Activated naive CD4-positive, alpha-beta T cell (primary cell): ENCODE results near the gene C3orf70.

ENCODE experiments used
- DNase-seq, 4 experiments: peaks; one replicate each; lab custom pipeline; 2025; lab: John Stamatoyannopoulos, UW

Gene C3orf70

GRCh38 chr3:185087419-185087818 is 65.4 kb downstream of the C3orf70 start:
- no peak for DNase-seq

- no peak for DNase-seq
These were observed 68.0 kb downstream of the C3orf70 start for GRCh38 chr3:185084901-185085300.

- no peak for DNase-seq
These were observed 68.5 kb downstream of the C3orf70 start for GRCh38 chr3:185084402-185084801.

GRCh38 chr3:185082829-185083228 is 70.0 kb downstream of the C3orf70 start:
- DNase-seq = no peak

GRCh38 chr3:185082149-185082548 is 70.7 kb downstream of the C3orf70 start:
- DNase-seq = no peak

- DNase-seq = no peak
These were observed 71.3 kb downstream of the C3orf70 start for GRCh38 chr3:185081521-185081920.

- DNase-seq = no peak
These were observed 73.2 kb downstream of the C3orf70 start for GRCh38 chr3:185079625-185080024.

- no peak for DNase-seq
These were observed 76.6 kb downstream of the C3orf70 start for GRCh38 chr3:185076219-185076618.

- DNase-seq = no peak
These were observed 77.3 kb downstream of the C3orf70 start for GRCh38 chr3:185075547-185075946.

GRCh38 chr3:185071287-185071800 is 81.5 kb downstream of the C3orf70 start:
- DNase-seq = no peak

GRCh38 chr3:185070491-185071286 is 82.2 kb downstream of the C3orf70 start:
- no peak for DNase-seq

- no peak for DNase-seq
These were observed 83.5 kb downstream of the C3orf70 start for GRCh38 chr3:185069037-185070030.

GRCh38 chr3:185067173-185067572 is 85.7 kb downstream of the C3orf70 start:
- no peak for DNase-seq

- no peak for DNase-seq
These were observed 86.6 kb downstream of the C3orf70 start for GRCh38 chr3:185066251-185066650.

- DNase-seq = no peak
These were observed 87.8 kb downstream of the C3orf70 start for GRCh38 chr3:185065059-185065458.

- no peak for DNase-seq
These were observed 89.4 kb downstream of the C3orf70 start for GRCh38 chr3:185063431-185063830.

GRCh38 chr3:185062191-185062590 is 90.7 kb downstream of the C3orf70 start:
- no peak for DNase-seq

GRCh38 chr3:185060655-185061054 is 92.2 kb downstream of the C3orf70 start:
- DNase-seq = no peak

- no peak for DNase-seq
These were observed 93.1 kb downstream of the C3orf70 start for GRCh38 chr3:185059766-185060165.

GRCh38 chr3:185058796-185059195 is 94.1 kb downstream of the C3orf70 start:
- DNase-seq = no peak

- DNase-seq = no peak
These were observed 95.0 kb downstream of the C3orf70 start for GRCh38 chr3:185057829-185058228.

- no peak for DNase-seq
These were observed 96.0 kb downstream of the C3orf70 start for GRCh38 chr3:185056908-185057307.

- no peak for DNase-seq
These were observed 100.2 kb downstream of the C3orf70 start for GRCh38 chr3:185052631-185053030.
